ENCODE measurements around the gene DLEC1. TPM values are rescaled to one million over a fixed set of nuclear protein-coding genes. Genes with fewer than 3 reads are reported as not detected.

DLEC1 gene
- total and polyA plus RNA-seq, 2 experiments from 2014 or later, result 0.31 to 0.66 TPM

DNA sequence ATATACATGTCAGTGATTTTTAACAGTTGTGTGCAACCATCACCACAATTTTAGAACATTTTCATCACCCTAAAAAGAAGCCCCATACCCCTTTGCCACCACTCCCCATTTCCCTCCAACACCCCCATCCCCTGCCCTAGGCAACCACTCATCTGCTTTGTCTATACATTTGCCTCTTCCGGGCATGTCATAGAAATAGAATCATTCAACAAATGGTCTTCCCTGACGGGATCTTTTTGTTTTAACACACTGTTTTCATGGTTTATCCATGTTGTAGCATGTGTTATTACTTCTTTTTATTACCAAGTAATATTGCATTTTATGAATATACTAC is 44.4 kb upstream of the DLEC1 start (continued):
- TF ChIP-seq, protein P1, sequence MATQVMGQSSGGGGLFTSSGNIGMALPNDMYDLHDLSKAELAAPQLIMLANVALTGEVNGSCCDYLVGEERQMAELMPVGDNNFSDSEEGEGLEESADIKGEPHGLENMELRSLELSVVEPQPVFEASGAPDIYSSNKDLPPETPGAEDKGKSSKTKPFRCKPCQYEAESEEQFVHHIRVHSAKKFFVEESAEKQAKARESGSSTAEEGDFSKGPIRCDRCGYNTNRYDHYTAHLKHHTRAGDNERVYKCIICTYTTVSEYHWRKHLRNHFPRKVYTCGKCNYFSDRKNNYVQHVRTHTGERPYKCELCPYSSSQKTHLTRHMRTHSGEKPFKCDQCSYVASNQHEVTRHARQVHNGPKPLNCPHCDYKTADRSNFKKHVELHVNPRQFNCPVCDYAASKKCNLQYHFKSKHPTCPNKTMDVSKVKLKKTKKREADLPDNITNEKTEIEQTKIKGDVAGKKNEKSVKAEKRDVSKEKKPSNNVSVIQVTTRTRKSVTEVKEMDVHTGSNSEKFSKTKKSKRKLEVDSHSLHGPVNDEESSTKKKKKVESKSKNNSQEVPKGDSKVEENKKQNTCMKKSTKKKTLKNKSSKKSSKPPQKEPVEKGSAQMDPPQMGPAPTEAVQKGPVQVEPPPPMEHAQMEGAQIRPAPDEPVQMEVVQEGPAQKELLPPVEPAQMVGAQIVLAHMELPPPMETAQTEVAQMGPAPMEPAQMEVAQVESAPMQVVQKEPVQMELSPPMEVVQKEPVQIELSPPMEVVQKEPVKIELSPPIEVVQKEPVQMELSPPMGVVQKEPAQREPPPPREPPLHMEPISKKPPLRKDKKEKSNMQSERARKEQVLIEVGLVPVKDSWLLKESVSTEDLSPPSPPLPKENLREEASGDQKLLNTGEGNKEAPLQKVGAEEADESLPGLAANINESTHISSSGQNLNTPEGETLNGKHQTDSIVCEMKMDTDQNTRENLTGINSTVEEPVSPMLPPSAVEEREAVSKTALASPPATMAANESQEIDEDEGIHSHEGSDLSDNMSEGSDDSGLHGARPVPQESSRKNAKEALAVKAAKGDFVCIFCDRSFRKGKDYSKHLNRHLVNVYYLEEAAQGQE (IDR thresholded peaks at IDR 0.05; ENCODE audit: unreplicated experiment), result no peak
- TF ChIP-seq ZNF331 (CRISPR knock-in tag; IDR thresholded peaks at IDR 0.05; ENCODE audit: low read depth), result no peak

DNA sequence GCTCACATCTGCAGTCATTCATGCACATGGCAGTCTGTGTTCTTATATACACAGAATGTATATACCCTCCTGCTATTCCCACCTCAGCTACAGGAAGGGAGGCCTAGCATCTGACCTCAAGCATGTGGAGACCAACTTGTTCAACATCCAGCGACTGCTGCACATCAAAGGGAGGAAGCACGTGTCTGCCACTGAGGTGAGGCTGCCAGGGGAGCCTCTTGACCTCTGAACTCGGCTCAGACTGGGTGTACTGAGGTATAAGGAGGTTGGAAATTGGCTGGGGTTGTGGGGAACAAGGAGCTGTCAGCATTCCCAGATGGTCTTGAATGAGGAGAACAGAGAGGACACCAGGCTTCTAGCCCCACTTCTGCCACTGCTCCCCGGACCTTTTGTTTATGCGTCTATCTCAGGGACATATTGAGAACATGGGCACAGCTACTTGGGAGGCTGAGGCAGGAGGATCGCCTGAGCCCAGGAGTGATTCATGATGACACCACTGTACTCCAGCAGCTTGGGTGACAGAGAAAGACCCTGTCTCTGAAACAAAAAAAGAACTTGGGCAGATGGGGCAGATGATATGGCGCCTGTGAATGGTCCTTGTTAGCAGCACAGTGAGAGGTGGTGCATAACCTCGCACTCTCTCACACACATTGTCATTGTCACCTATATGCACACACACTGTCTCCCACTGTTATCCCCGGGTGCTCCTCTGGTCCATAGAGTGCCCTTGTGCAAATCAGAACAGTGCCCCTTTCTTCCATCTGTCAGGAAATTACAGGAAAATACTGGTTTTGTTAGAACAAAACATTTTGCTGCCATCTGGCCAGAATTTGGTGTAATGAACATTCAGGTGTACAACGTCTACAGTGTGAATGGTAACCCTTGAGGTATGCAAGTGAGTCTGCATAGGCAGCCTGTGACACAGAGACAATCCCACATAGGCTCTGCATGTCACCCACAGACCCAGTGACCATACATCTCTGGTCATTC is 43.1 kb upstream of the DLEC1 start:
- peaks cover 19% of the 10 kb centered on the region for H3K4me1 Mint-ChIP-seq
- TF ChIP-seq POLR2AphosphoS5 (IDR thresholded peaks at IDR 0.05; ENCODE audit: low read depth) (no peak), EZH2phosphoT487 (IDR thresholded peaks at IDR 0.05; ENCODE audit: unreplicated experiment) (no peak), JUNB (IDR thresholded peaks at IDR 0.05; ENCODE audit: unreplicated experiment) (no peak), ZNF114 (CRISPR knock-in tag; IDR thresholded peaks at IDR 0.05) (no peak), STAT1 (IDR thresholded peaks at IDR 0.05; ENCODE audit: unreplicated experiment) (no peak), EZH2 (IDR thresholded peaks at IDR 0.05; ENCODE audit: low read depth, unreplicated experiment) (no peak), CREB1 (CRISPR knock-in tag; IDR thresholded peaks at IDR 0.05; ENCODE audit: low read depth) (no peak)
- TF ChIP-seq, protein P2, sequence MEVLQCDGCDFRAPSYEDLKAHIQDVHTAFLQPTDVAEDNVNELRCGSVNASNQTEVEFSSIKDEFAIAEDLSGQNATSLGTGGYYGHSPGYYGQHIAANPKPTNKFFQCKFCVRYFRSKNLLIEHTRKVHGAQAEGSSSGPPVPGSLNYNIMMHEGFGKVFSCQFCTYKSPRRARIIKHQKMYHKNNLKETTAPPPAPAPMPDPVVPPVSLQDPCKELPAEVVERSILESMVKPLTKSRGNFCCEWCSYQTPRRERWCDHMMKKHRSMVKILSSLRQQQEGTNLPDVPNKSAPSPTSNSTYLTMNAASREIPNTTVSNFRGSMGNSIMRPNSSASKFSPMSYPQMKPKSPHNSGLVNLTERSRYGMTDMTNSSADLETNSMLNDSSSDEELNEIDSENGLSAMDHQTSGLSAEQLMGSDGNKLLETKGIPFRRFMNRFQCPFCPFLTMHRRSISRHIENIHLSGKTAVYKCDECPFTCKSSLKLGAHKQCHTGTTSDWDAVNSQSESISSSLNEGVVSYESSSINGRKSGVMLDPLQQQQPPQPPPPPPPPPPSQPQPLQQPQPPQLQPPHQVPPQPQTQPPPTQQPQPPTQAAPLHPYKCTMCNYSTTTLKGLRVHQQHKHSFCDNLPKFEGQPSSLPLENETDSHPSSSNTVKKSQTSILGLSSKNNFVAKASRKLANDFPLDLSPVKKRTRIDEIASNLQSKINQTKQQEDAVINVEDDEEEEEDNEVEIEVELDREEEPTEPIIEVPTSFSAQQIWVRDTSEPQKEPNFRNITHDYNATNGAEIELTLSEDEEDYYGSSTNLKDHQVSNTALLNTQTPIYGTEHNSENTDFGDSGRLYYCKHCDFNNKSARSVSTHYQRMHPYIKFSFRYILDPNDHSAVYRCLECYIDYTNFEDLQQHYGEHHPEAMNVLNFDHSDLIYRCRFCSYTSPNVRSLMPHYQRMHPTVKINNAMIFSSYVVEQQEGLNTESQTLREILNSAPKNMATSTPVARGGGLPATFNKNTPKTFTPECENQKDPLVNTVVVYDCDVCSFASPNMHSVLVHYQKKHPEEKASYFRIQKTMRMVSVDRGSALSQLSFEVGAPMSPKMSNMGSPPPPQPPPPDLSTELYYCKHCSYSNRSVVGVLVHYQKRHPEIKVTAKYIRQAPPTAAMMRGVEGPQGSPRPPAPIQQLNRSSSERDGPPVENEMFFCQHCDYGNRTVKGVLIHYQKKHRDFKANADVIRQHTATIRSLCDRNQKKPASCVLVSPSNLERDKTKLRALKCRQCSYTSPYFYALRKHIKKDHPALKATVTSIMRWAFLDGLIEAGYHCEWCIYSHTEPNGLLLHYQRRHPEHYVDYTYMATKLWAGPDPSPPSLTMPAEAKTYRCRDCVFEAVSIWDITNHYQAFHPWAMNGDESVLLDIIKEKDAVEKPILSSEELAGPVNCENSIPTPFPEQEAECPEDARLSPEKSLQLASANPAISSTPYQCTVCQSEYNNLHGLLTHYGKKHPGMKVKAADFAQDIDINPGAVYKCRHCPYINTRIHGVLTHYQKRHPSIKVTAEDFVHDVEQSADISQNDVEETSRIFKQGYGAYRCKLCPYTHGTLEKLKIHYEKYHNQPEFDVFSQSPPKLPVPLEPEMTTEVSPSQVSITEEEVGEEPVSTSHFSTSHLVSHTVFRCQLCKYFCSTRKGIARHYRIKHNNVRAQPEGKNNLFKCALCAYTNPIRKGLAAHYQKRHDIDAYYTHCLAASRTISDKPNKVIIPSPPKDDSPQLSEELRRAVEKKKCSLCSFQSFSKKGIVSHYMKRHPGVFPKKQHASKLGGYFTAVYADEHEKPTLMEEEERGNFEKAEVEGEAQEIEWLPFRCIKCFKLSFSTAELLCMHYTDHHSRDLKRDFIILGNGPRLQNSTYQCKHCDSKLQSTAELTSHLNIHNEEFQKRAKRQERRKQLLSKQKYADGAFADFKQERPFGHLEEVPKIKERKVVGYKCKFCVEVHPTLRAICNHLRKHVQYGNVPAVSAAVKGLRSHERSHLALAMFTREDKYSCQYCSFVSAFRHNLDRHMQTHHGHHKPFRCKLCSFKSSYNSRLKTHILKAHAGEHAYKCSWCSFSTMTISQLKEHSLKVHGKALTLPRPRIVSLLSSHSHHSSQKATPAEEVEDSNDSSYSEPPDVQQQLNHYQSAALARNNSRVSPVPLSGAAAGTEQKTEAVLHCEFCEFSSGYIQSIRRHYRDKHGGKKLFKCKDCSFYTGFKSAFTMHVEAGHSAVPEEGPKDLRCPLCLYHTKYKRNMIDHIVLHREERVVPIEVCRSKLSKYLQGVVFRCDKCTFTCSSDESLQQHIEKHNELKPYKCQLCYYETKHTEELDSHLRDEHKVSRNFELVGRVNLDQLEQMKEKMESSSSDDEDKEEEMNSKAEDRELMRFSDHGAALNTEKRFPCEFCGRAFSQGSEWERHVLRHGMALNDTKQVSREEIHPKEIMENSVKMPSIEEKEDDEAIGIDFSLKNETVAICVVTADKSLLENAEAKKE (CRISPR knock-in tag; IDR thresholded peaks at IDR 0.05), result no peak
- TF ChIP-seq, protein P3, sequence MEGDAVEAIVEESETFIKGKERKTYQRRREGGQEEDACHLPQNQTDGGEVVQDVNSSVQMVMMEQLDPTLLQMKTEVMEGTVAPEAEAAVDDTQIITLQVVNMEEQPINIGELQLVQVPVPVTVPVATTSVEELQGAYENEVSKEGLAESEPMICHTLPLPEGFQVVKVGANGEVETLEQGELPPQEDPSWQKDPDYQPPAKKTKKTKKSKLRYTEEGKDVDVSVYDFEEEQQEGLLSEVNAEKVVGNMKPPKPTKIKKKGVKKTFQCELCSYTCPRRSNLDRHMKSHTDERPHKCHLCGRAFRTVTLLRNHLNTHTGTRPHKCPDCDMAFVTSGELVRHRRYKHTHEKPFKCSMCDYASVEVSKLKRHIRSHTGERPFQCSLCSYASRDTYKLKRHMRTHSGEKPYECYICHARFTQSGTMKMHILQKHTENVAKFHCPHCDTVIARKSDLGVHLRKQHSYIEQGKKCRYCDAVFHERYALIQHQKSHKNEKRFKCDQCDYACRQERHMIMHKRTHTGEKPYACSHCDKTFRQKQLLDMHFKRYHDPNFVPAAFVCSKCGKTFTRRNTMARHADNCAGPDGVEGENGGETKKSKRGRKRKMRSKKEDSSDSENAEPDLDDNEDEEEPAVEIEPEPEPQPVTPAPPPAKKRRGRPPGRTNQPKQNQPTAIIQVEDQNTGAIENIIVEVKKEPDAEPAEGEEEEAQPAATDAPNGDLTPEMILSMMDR (conservative IDR thresholded peaks at IDR 0.05; ENCODE audit: low read depth in 2 of 2), result no peak

More for the DNA sequence above, 43.1 kb upstream of the DLEC1 start:
- Histone ChIP-seq H3K4me1 (ENCODE audit: insufficient read depth) (peaks cover 18% of the 10 kb centered on the region), H3K4me3 (no peak overlapping the region), H3K4me2 (no peak overlapping the region), H3K36me3 (ENCODE audit: insufficient read depth) (no peaks in the 10 kb centered on the region), H3K27me3 (ENCODE audit: insufficient read depth) (no peaks in the 10 kb centered on the region; the same call in 1 of the 2 replicates), H3K79me2 (replicated peaks; ENCODE audit: insufficient read depth) (no peaks in the 10 kb centered on the region), H3K27ac (ENCODE audit: low read depth) (no peak overlapping the region), H3F3A (replicated peaks; ENCODE audit: low read depth) (peaks cover 4% of the 10 kb centered on the region; the same call in 1 of the 2 replicates), H4K20me1 (replicated peaks; ENCODE audit: insufficient read depth) (no peaks in the 10 kb centered on the region), H3K9me2 (ENCODE audit: insufficient read depth) (no peaks in the 10 kb centered on the region), H2AFZ (no peak overlapping the region)
- Mint-ChIP-seq H3K27me3 (ENCODE audit: insufficient read depth, low read depth, poor library complexity) (peaks cover 14% of the 10 kb centered on the region), H3K36me3 (ENCODE audit: low read depth) (0 out of 3 replicates have a peak, but pooled peaks cover 3% of the 10 kb centered on the region), H3K9me3 (no peaks in the 10 kb centered on the region), H3K27ac (no peak overlapping the region), H3K4me3 (no peak overlapping the region)
- no peak for ATAC-seq
- DNase-seq (ENCODE audit: low spot score), result no peak

Measured in GM23338 (cell line).